ENCODE measurements around the gene SNAP47. TPM values are rescaled to one million over a fixed set of nuclear protein-coding genes. Genes with fewer than 3 reads are reported as not detected.

SNAP47 gene
- polyA plus RNA-seq, 6 donors from 2014 or later: 30.7 to 45.9 (median 37.9) TPM

Other genes starting within 250 kb of the SNAP47 start
- gene ZNF678, start 171.9 kb upstream of the SNAP47 start, polyA plus RNA-seq (ENCODE audit: low read depth in 6 of 6): 10 to 100 TPM in 5 of 6 donors, 1 to 10 TPM in 1; 6.5 to 19.5 (median 14.4) TPM
- gene JMJD4, start 133 bp upstream of the SNAP47 start, polyA plus RNA-seq (ENCODE audit: low read depth in 6 of 6): 10 to 100 TPM; 34.3 to 43.1 (median 36.5) TPM
- not detected for gene PRSS38, start 80.2 kb downstream of the SNAP47 start, polyA plus RNA-seq (ENCODE audit: low read depth in 6 of 6)
- gene WNT9A, start 212.5 kb downstream of the SNAP47 start, polyA plus RNA-seq (ENCODE audit: low read depth in 6 of 6): not detected

Data from naive B cell (primary cell).